Measurements from ENCODE around the gene MCF2L2.

DNA sequence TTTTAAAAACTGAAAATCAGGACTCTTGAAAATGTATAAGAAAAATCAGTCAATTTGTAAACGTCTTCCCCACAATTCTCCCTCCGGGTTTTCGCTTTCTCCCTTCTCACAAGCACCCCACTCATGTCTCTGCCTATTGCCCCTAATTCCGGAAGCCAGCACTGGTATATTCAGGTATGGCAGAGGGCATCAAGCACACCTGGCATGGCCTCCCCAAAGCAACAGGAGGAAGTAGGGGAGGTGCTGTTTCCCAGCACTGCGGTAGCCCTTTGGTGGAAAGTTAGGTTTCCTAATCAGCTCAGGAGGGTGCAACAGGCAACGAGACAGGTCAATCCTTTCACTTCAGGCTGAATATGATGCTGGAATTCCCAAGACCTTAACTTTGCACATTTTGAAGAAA is 296.0 kb downstream of the MCF2L2 start:
- TF ChIP-seq, protein P1, sequence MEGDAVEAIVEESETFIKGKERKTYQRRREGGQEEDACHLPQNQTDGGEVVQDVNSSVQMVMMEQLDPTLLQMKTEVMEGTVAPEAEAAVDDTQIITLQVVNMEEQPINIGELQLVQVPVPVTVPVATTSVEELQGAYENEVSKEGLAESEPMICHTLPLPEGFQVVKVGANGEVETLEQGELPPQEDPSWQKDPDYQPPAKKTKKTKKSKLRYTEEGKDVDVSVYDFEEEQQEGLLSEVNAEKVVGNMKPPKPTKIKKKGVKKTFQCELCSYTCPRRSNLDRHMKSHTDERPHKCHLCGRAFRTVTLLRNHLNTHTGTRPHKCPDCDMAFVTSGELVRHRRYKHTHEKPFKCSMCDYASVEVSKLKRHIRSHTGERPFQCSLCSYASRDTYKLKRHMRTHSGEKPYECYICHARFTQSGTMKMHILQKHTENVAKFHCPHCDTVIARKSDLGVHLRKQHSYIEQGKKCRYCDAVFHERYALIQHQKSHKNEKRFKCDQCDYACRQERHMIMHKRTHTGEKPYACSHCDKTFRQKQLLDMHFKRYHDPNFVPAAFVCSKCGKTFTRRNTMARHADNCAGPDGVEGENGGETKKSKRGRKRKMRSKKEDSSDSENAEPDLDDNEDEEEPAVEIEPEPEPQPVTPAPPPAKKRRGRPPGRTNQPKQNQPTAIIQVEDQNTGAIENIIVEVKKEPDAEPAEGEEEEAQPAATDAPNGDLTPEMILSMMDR (IDR thresholded peaks at IDR 0.05) = no peak
- TF ChIP-seq POLR2A (IDR thresholded peaks at IDR 0.05) = no peak
